ENCODE measurements around the gene BACH2. TPM values are rescaled to one million over a fixed set of nuclear protein-coding genes. Genes with fewer than 3 reads are reported as not detected.

Gene BACH2
- total RNA-seq, 1 donor from 2014 or later, result 34.1 TPM

GRCh38 chr6:90298459-90299053 lies 1.9 kb upstream of the BACH2 start:
- DNase-seq (ENCODE audit: low spot score in 2 of 2, unreplicated experiment in 2 of 2), result no peak
- Mint-ChIP-seq H3K27ac (peak overlapping the region; percentile 87), H3K4me3 (no peak overlapping the region), H3K36me3 (no peaks in the 10 kb centered on the region), H3K4me1 (peaks cover 27% of the 10 kb centered on the region), H3K9me3 (no peaks in the 10 kb centered on the region), H3K27me3 (ENCODE audit: low read depth) (peaks cover 5% of the 10 kb centered on the region)
- TF ChIP-seq, protein P1, sequence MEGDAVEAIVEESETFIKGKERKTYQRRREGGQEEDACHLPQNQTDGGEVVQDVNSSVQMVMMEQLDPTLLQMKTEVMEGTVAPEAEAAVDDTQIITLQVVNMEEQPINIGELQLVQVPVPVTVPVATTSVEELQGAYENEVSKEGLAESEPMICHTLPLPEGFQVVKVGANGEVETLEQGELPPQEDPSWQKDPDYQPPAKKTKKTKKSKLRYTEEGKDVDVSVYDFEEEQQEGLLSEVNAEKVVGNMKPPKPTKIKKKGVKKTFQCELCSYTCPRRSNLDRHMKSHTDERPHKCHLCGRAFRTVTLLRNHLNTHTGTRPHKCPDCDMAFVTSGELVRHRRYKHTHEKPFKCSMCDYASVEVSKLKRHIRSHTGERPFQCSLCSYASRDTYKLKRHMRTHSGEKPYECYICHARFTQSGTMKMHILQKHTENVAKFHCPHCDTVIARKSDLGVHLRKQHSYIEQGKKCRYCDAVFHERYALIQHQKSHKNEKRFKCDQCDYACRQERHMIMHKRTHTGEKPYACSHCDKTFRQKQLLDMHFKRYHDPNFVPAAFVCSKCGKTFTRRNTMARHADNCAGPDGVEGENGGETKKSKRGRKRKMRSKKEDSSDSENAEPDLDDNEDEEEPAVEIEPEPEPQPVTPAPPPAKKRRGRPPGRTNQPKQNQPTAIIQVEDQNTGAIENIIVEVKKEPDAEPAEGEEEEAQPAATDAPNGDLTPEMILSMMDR (IDR thresholded peaks at IDR 0.05; ENCODE audit: unreplicated experiment), result no peak

DNA sequence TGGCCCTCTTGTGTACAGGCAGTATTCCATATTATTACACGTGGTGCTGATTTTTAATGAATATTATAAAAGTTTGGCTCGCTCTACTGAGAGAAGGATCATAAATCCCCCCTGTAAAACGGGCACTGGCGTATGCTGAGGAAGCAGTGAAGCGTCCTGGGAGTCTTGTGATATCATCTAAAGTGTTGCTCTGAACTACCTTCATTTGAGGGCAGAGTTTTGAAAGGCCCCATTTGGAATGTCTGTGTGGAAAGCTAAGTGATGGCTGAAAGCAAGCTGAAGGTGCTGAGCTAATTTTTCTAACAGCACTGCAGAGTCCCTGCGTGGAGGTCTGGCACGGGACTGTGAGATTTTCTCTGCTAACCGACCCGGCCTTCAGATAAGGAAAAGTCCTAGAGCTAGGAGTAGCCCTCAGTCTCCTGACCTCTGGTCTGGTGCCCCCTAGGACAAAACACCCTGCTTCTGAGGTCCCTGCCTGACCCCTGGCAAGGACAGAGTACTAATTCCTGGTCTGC lies 1.3 kb upstream of the BACH2 start:
- Mint-ChIP-seq H3K36me3 (no peaks in the 10 kb centered on the region), H3K27ac (peak overlapping the region; percentile 87), H3K4me1 (peaks cover 27% of the 10 kb centered on the region), H3K9me3 (no peaks in the 10 kb centered on the region), H3K27me3 (ENCODE audit: low read depth) (peaks cover 7% of the 10 kb centered on the region), H3K4me3 (peak overlapping the region; percentile 67)
- TF ChIP-seq, protein P1 (IDR thresholded peaks at IDR 0.05; ENCODE audit: unreplicated experiment), result no peak
- DNase-seq (ENCODE audit: low spot score in 2 of 2, unreplicated experiment in 2 of 2), result no peak

DNA sequence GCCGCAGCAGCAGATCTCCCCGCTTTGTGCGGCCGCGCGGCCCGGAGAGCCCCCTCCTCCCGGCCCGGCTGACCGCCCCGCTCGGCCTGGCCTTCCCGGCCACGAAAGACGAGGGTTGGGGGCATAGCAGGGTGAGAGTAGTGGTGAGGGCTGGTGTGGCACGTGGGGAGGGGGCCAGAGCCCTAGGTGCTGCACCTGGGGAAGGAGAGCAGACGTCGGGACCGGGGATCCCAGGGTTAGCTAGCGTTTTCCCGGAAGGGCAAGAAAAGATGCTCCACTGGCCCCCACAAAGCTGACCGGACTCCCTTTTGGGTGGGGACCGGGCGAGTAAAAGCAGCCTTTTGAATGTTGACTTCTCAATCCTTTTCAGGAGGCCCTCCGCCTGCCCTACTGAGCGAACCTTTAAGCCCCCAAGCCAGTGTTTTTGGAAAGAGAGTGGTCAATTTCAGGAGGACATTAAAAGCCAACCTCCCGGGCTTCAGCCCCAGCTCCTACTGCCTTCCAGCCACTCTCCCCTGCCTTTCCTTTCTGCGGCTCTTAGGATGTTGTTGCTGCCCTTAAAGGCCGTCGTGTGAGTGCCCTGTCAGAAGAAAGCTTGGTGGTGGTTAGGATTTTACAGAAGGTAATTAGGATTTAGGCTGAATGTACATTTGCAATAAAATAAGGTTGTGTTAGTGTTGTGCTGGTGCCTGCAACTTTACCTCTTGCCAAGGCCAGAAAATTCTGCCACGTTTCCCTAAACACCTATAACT lies 648 bp upstream of the BACH2 start:
- Mint-ChIP-seq H3K4me1 (peaks cover 27% of the 10 kb centered on the region), H3K36me3 (no peaks in the 10 kb centered on the region), H3K27ac (peak overlapping the region; percentile 87), H3K4me3 (peak overlapping the region; percentile 67), H3K9me3 (no peaks in the 10 kb centered on the region), H3K27me3 (ENCODE audit: low read depth) (peaks cover 7% of the 10 kb centered on the region)
- no peak for DNase-seq (ENCODE audit: low spot score in 2 of 2, unreplicated experiment in 2 of 2)
- TF ChIP-seq, protein P1 (IDR thresholded peaks at IDR 0.05; ENCODE audit: unreplicated experiment), result no peak

DNA sequence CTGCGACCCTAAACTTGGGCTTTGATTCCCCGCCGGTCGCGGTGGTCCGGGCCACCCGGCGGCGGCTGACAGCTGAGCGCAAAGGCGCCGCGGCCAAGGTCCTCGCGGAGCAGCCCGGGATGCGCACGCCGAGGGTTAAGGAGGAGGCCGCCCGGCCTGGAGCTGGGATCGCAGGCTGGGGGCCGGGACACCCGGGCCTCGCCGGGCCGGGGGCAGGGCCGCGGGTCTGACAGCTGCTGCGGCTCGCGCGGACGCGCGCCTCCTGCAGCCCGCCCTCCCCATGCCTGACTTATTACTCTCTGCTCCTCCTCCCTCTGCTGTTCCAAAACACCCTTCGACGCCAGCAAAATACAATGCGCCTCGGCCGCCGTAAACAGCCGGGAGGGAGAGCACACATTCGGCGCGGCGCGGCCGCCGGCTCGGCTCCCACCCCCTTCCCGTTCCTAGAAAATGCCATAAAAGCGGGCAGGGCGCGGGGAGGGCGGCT lies 746 bp downstream of the BACH2 start:
- Mint-ChIP-seq H3K27me3 (ENCODE audit: low read depth) (peaks cover 5% of the 10 kb centered on the region), H3K9me3 (no peaks in the 10 kb centered on the region), H3K4me1 (peaks cover 33% of the 10 kb centered on the region), H3K36me3 (no peaks in the 10 kb centered on the region), H3K27ac (peak overlapping the region; percentile 90), H3K4me3 (peak overlapping the region; percentile 87)
- TF ChIP-seq, protein P1 (IDR thresholded peaks at IDR 0.05; ENCODE audit: unreplicated experiment), result no peak
- peak; percentile 43 to 73 for DNase-seq (ENCODE audit: low spot score in 2 of 2, unreplicated experiment in 2 of 2)

GRCh38 chr6:90294989-90295853 lies 1.4 kb downstream of the BACH2 start:
- Mint-ChIP-seq H3K4me1 (peaks cover 39% of the 10 kb centered on the region), H3K27me3 (ENCODE audit: low read depth) (peaks cover 5% of the 10 kb centered on the region), H3K36me3 (no peaks in the 10 kb centered on the region), H3K4me3 (peak overlapping the region; percentile 87), H3K9me3 (no peaks in the 10 kb centered on the region), H3K27ac (peak overlapping the region; percentile 90)
- peak in 1 of 2 experiments; percentile 56 for DNase-seq (ENCODE audit: low spot score in 2 of 2, unreplicated experiment in 2 of 2)
- TF ChIP-seq, protein P1 (IDR thresholded peaks at IDR 0.05; ENCODE audit: unreplicated experiment), result no peak

All from mesothelial cell of epicardium (in vitro differentiated cells).